Tibial nerve (tissue), 3 donors: Measurements from ENCODE around the gene PLXDC2.

Experiments
- POLR2A ChIP-seq, 2 donors: fragments of 450-650 bp; IDR thresholded peaks; one replicate each; pipeline ENCODE4 v1.6.1; 2017; ENCODE audit warnings: antibody characterized with exemption in 2 of 2, mild to moderate bottlenecking in 2 of 2, moderate library complexity in 2 of 2
- TF ChIP-seq, protein P1 (sequence below), 5 experiments: fragments of 200-600 bp in 3 of 5; fragments of 450-650 bp in 2 of 5; sonication (generic) in 3 of 5; IDR thresholded peaks; one replicate each; pipeline ENCODE4 v1.5.1; 2016 to 2019; ENCODE audit warnings: antibody characterized with exemption in 5 of 5, mild to moderate bottlenecking in 3 of 5, moderate library complexity in 2 of 5

DNA sequence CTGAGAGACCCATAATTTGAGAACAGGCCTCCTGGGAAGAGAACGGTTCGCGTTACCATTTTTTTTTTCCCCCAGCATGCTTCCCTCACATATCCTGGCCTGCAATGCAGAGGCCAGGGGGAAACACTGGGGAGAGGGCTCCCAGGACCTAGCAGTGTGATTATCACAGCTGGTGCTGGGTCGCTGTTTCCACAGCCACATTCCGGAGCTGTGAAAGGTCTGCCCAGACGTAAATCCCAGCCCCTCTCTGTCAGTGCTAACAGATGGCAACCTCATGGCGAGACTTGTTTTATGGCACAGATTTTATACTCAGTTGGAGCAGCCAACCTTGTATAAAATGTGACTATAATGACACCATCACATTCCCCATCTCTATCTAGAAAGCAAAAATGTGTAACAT lies 150.5 kb downstream of the PLXDC2 start:
- no peak for TF ChIP-seq POLR2A (IDR thresholded peaks at IDR 0.05)
- TF ChIP-seq, protein P1, sequence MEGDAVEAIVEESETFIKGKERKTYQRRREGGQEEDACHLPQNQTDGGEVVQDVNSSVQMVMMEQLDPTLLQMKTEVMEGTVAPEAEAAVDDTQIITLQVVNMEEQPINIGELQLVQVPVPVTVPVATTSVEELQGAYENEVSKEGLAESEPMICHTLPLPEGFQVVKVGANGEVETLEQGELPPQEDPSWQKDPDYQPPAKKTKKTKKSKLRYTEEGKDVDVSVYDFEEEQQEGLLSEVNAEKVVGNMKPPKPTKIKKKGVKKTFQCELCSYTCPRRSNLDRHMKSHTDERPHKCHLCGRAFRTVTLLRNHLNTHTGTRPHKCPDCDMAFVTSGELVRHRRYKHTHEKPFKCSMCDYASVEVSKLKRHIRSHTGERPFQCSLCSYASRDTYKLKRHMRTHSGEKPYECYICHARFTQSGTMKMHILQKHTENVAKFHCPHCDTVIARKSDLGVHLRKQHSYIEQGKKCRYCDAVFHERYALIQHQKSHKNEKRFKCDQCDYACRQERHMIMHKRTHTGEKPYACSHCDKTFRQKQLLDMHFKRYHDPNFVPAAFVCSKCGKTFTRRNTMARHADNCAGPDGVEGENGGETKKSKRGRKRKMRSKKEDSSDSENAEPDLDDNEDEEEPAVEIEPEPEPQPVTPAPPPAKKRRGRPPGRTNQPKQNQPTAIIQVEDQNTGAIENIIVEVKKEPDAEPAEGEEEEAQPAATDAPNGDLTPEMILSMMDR (IDR thresholded peaks at IDR 0.05): no peak
